Measurements from ENCODE around the gene SAG. TPM values are rescaled to one million over a fixed set of nuclear protein-coding genes. Genes with fewer than 3 reads are reported as not detected.

SAG gene
- total and polyA plus RNA-seq, 2 of the 13 experiments (the other 11 are each of a cell fraction or from before 2014, with no cell fraction given): not detected

DNA sequence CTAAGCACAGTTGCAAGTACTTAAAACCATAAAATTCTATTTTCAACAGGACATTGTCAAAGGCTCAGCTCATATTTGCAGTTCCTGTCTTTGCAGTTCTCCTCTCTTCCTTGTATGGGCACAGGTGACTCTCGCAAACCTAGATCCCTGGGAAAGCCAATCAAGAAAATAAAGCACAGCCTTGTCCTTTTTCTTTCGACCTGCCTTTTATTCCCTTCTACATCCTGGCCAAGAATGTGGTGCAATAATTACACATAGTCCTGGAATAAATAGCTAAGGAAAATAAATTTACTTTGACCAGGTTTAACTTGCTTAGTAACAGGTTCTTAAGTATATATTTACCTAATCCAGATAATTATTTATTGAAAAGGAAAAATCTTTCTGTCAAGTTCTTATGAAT is 35.9 kb upstream of the SAG start (continued):
- TF ChIP-seq SOX6 (IDR thresholded peaks at IDR 0.05): no peak
- no peak for TF ChIP-seq SOX6 (CRISPR knock-in tag; IDR thresholded peaks at IDR 0.05)
- TF ChIP-seq, protein P1, sequence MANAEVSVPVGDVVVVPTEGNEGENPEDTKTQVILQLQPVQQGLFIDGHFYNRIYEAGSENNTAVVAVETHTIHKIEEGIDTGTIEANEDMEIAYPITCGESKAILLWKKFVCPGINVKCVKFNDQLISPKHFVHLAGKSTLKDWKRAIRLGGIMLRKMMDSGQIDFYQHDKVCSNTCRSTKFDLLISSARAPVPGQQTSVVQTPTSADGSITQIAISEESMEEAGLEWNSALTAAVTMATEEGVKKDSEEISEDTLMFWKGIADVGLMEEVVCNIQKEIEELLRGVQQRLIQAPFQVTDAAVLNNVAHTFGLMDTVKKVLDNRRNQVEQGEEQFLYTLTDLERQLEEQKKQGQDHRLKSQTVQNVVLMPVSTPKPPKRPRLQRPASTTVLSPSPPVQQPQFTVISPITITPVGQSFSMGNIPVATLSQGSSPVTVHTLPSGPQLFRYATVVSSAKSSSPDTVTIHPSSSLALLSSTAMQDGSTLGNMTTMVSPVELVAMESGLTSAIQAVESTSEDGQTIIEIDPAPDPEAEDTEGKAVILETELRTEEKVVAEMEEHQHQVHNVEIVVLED (CRISPR knock-in tag; IDR thresholded peaks at IDR 0.05; ENCODE audit: borderline replicate concordance): no peak

DNA sequence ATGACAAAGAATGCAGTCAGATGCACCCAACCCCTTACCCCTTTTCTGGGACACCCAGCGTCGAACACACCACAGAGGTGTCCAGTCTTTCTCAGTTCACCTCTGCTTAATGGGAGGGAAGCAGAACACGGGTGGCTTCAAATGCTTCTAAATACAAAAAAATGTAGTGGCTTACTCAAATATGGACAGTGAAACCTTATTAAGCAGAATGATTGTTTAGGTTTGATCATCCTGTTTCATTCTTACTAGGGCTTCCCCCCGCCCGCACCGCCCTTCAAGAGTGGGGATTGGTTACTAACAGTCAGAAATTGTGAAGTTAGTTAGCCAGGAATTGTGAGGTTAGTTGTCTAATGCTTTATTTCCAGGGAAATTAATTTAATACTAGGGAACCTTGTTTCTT is 34.5 kb upstream of the SAG start:
- ATAC-seq (no peak), FAIRE-seq (no peak)

DNA sequence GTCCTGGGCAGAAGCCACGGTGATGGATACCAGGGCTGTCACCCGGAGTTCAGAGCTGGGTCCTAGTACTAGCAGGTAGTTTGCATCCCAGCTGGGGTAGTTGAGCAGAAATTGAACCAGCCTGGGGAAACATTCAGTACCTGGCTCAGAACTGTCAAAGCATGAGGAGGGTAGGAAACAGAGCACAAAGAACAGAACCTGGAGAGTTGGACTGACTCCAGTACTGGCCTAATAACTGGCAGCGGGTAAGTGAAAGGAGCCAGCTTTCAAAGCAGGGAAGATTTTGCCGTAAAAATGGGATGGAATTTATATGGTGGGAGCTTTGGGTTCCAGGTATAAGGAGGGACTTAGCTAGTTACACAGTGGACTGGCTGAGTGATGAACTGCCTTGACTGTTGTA is 32.4 kb upstream of the SAG start:
- ChIA-PET POLR2A (no interaction called here), CTCF (ENCODE audit: low intra/inter-chr PET ratio, low total read pairs) (no interaction called here)
- Histone ChIP-seq H2AFZ (ENCODE audit: low read length) (no peak overlapping the region), H3K27me3 (ENCODE audit: control insufficient read depth in 1 of 2, insufficient read depth in 2 of 2, low read length in 2 of 2) (no peaks in the 10 kb centered on the region), H3K4me3 (replicated peaks in 1 of 3; ENCODE audit: insufficient read depth in 1 of 3, low read depth in 2 of 3, low read length in 3 of 3) (no peak overlapping the region), H4K20me1 (ENCODE audit: insufficient read depth, low read length) (no peaks in the 10 kb centered on the region), H3K36me3 (replicated peaks in 1 of 2; ENCODE audit: control insufficient read depth in 1 of 2, insufficient read depth in 2 of 2, low read length in 2 of 2) (peaks cover 50 to 96% of the 10 kb centered on the region in 2 experiments), H3K79me2 (ENCODE audit: insufficient read depth, low read length) (no peaks in the 10 kb centered on the region), H3K9me3 (ENCODE audit: low read length) (no peaks in the 10 kb centered on the region), H3K4me1 (ENCODE audit: insufficient read depth, low read length) (no peaks in the 10 kb centered on the region), H3K4me2 (ENCODE audit: low read depth, low read length) (no peak overlapping the region), H3K9ac (ENCODE audit: insufficient read depth, low read depth, low read length) (no peak overlapping the region), H3K27ac (ENCODE audit: extremely low read length, insufficient read depth, low read length) (no peak overlapping the region)
- ATAC-seq (no peak), FAIRE-seq (no peak), DNase-seq (ENCODE audit: low spot score) (no peak)
- TF ChIP-seq SMAD1 (CRISPR knock-in tag; IDR thresholded peaks at IDR 0.05; ENCODE audit: borderline replicate concordance, low read depth): no peak
- no peak for TF ChIP-seq SIX4 (CRISPR knock-in tag; IDR thresholded peaks at IDR 0.05)
- no peak for TF ChIP-seq TBX3 (IDR thresholded peaks at IDR 0.05; ENCODE audit: borderline replicate concordance)
- no peak for TF ChIP-seq HMG20B (CRISPR knock-in tag; conservative IDR thresholded peaks at IDR 0.05)
- TF ChIP-seq, protein P2, sequence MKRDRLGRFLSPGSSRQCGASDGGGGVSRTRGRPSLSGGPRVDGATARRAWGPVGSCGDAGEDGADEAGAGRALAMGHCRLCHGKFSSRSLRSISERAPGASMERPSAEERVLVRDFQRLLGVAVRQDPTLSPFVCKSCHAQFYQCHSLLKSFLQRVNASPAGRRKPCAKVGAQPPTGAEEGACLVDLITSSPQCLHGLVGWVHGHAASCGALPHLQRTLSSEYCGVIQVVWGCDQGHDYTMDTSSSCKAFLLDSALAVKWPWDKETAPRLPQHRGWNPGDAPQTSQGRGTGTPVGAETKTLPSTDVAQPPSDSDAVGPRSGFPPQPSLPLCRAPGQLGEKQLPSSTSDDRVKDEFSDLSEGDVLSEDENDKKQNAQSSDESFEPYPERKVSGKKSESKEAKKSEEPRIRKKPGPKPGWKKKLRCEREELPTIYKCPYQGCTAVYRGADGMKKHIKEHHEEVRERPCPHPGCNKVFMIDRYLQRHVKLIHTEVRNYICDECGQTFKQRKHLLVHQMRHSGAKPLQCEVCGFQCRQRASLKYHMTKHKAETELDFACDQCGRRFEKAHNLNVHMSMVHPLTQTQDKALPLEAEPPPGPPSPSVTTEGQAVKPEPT (CRISPR knock-in tag; IDR thresholded peaks at IDR 0.05; ENCODE audit: low read depth): no peak
- no peak for TF ChIP-seq NR2C2 (CRISPR knock-in tag; IDR thresholded peaks at IDR 0.05; ENCODE audit: borderline replicate concordance)
- in situ Hi-C loops (cut with HindIII; ENCODE audit: extremely low pct_ligation_motif_present, low pct_unique_long_range_greater_than_20kb) (no loop called here), intact Hi-C loops (cut with micrococcal nuclease; ENCODE audit: unreplicated experiment) (no loop called here)
- 97% methylated on average over 4 of the region's 4 CpGs for WGBS (ENCODE audit: low lambda C conversion rate)
- BruUV-seq (replicated peaks): no TSS peak

More for the DNA sequence above, 34.5 kb upstream of the SAG start:
- no peaks in the 10 kb centered on the region for H3K9me3 ChIP-seq (ENCODE audit: low read length)
- ChIA-PET CTCF (ENCODE audit: low intra/inter-chr PET ratio, low total read pairs) (no interaction called here), POLR2A (no interaction called here)
- H2AFZ ChIP-seq (ENCODE audit: low read length): no peak overlapping the region
- no peaks in the 10 kb centered on the region for H4K20me1 ChIP-seq (ENCODE audit: insufficient read depth, low read length)
- 97% methylated on average over 6 of the region's 6 CpGs for WGBS (ENCODE audit: low lambda C conversion rate)
- TF ChIP-seq AKAP8 (CRISPR knock-in tag; IDR thresholded peaks at IDR 0.05): no peak
- no peak for TF ChIP-seq FOXO1 (CRISPR knock-in tag; IDR thresholded peaks at IDR 0.05)
- no peak for TF ChIP-seq KLF16 (CRISPR knock-in tag; IDR thresholded peaks at IDR 0.05)
- no peak for TF ChIP-seq MTA3 (CRISPR knock-in tag; IDR thresholded peaks at IDR 0.05)
- no peak for TF ChIP-seq PITX1 (CRISPR knock-in tag; IDR thresholded peaks at IDR 0.05)
- no peak for TF ChIP-seq KLF15 (CRISPR knock-in tag; IDR thresholded peaks at IDR 0.05; ENCODE audit: borderline replicate concordance)
- H3K4me1 ChIP-seq (ENCODE audit: insufficient read depth, low read length): no peaks in the 10 kb centered on the region
- intact Hi-C loops (cut with micrococcal nuclease; ENCODE audit: unreplicated experiment) (no loop called here), in situ Hi-C loops (cut with HindIII; ENCODE audit: extremely low pct_ligation_motif_present, low pct_unique_long_range_greater_than_20kb) (no loop called here)
- DNase-seq (ENCODE audit: low spot score): no peak
- H3K36me3 ChIP-seq (replicated peaks in 1 of 2; ENCODE audit: control insufficient read depth in 1 of 2, insufficient read depth in 2 of 2, low read length in 2 of 2): peaks cover 42 to 94% of the 10 kb centered on the region in 2 experiments
- H3K27ac ChIP-seq (ENCODE audit: extremely low read length, insufficient read depth, low read length): no peak overlapping the region
- H3K79me2 ChIP-seq (ENCODE audit: insufficient read depth, low read length): no peaks in the 10 kb centered on the region
- no peak overlapping the region for H3K9ac ChIP-seq (ENCODE audit: insufficient read depth, low read depth, low read length)
- no TSS peak for BruUV-seq (replicated peaks)
- no peaks in the 10 kb centered on the region for H3K27me3 ChIP-seq (ENCODE audit: control insufficient read depth in 1 of 2, insufficient read depth in 2 of 2, low read length in 2 of 2)
- no peak overlapping the region for H3K4me3 ChIP-seq (replicated peaks in 1 of 3; ENCODE audit: insufficient read depth in 1 of 3, low read depth in 2 of 3, low read length in 3 of 3)
- no peak overlapping the region for H3K4me2 ChIP-seq (ENCODE audit: low read depth, low read length)
